Measurements from ENCODE around the gene DYRK1A.

Gene DYRK1A

GRCh38 chr21:37408464-37409193, 42.1 kb downstream of the DYRK1A start:
- Histone ChIP-seq H3K79me2 (ENCODE audit: insufficient read depth, low read length) (peaks cover 99% of the 10 kb centered on the region), H3K27ac (ENCODE audit: low read depth, low read length) (no peak overlapping the region), H3K4me2 (ENCODE audit: low read depth, low read length, poor library complexity, severe bottlenecking) (no peak overlapping the region), H3K9ac (ENCODE audit: low read length) (no peak overlapping the region), H3K36me3 (ENCODE audit: low read length) (0 out of 2 replicates have a peak, but pooled peaks cover 4% of the 10 kb centered on the region), H3K4me3 (ENCODE audit: insufficient read depth, low read length, poor library complexity, severe bottlenecking) (no peak overlapping the region), H3K9me2 (replicated peaks; ENCODE audit: insufficient read depth, low read length) (no peaks in the 10 kb centered on the region), H3K27me3 (ENCODE audit: low read length) (no peaks in the 10 kb centered on the region), H3K9me3 (ENCODE audit: insufficient read depth, low read length) (no peaks in the 10 kb centered on the region), H2AFZ (ENCODE audit: low read depth, low read length, severe bottlenecking) (no peak overlapping the region), H4K20me1 (ENCODE audit: low read depth, low read length) (peaks cover 79% of the 10 kb centered on the region), H3F3A (ENCODE audit: insufficient read depth) (peaks cover 9% of the 10 kb centered on the region; the same call in 1 of the 2 replicates)
- TF ChIP-seq CTCF (IDR thresholded peaks at IDR 0.05; ENCODE audit: insufficient read depth, low read length, poor library complexity, severe bottlenecking) (no peak), EZH2phosphoT487 (conservative IDR thresholded peaks at IDR 0.05; ENCODE audit: low read length) (no peak)

- Histone ChIP-seq H4K20me1 (ENCODE audit: low read depth, low read length) (peaks cover 66% of the 10 kb centered on the region), H3K9me3 (ENCODE audit: insufficient read depth, low read length) (no peaks in the 10 kb centered on the region), H2AFZ (ENCODE audit: low read depth, low read length, severe bottlenecking) (no peak overlapping the region), H3K27ac (ENCODE audit: low read depth, low read length) (no peak overlapping the region), H3K9me2 (replicated peaks; ENCODE audit: insufficient read depth, low read length) (no peaks in the 10 kb centered on the region), H3K79me2 (ENCODE audit: insufficient read depth, low read length) (peaks cover 99% of the 10 kb centered on the region), H3K27me3 (ENCODE audit: low read length) (no peaks in the 10 kb centered on the region), H3K4me2 (ENCODE audit: low read depth, low read length, poor library complexity, severe bottlenecking) (no peak overlapping the region), H3K9ac (ENCODE audit: low read length) (no peak overlapping the region), H3K36me3 (ENCODE audit: low read length) (0 out of 2 replicates have a peak, but pooled peaks cover 4% of the 10 kb centered on the region), H3K4me3 (ENCODE audit: insufficient read depth, low read length, poor library complexity, severe bottlenecking) (no peak overlapping the region), H3F3A (ENCODE audit: insufficient read depth) (peaks cover 9% of the 10 kb centered on the region; the same call in 1 of the 2 replicates)
- TF ChIP-seq EZH2phosphoT487 (conservative IDR thresholded peaks at IDR 0.05; ENCODE audit: low read length) (no peak), CTCF (IDR thresholded peaks at IDR 0.05; ENCODE audit: insufficient read depth, low read length, poor library complexity, severe bottlenecking) (no peak)
Measured at GRCh38 chr21:37410639-37411038, 44.1 kb downstream of the DYRK1A start.

GRCh38 chr21:37412603-37413360, 46.2 kb downstream of the DYRK1A start:
- H3K4me2 ChIP-seq (ENCODE audit: low read depth, low read length, poor library complexity, severe bottlenecking): peak overlapping the region; percentile 16
- no peak overlapping the region for H2AFZ ChIP-seq (ENCODE audit: low read depth, low read length, severe bottlenecking)
- peaks cover 11% of the 10 kb centered on the region for H3F3A ChIP-seq (ENCODE audit: insufficient read depth)
- no peak overlapping the region for H3K9ac ChIP-seq (ENCODE audit: low read length)
- H3K79me2 ChIP-seq (ENCODE audit: insufficient read depth, low read length): peaks cover 100% of the 10 kb centered on the region
- TF ChIP-seq CTCF (IDR thresholded peaks at IDR 0.05; ENCODE audit: insufficient read depth, low read length, poor library complexity, severe bottlenecking) (no peak), EZH2phosphoT487 (conservative IDR thresholded peaks at IDR 0.05; ENCODE audit: low read length) (no peak)
- peaks cover 62% of the 10 kb centered on the region for H4K20me1 ChIP-seq (ENCODE audit: low read depth, low read length)
- H3K4me3 ChIP-seq (ENCODE audit: insufficient read depth, low read length, poor library complexity, severe bottlenecking): no peak overlapping the region
- H3K9me2 ChIP-seq (replicated peaks; ENCODE audit: insufficient read depth, low read length): no peaks in the 10 kb centered on the region
- H3K27me3 ChIP-seq (ENCODE audit: low read length): no peaks in the 10 kb centered on the region
- no peaks in the 10 kb centered on the region for H3K9me3 ChIP-seq (ENCODE audit: insufficient read depth, low read length)
- H3K36me3 ChIP-seq (ENCODE audit: low read length): 0 out of 2 replicates have a peak, but pooled peaks cover 4% of the 10 kb centered on the region
- no peak overlapping the region for H3K27ac ChIP-seq (ENCODE audit: low read depth, low read length)
